Measurements from ENCODE around the gene TRIM31.

Gene TRIM31

DNA sequence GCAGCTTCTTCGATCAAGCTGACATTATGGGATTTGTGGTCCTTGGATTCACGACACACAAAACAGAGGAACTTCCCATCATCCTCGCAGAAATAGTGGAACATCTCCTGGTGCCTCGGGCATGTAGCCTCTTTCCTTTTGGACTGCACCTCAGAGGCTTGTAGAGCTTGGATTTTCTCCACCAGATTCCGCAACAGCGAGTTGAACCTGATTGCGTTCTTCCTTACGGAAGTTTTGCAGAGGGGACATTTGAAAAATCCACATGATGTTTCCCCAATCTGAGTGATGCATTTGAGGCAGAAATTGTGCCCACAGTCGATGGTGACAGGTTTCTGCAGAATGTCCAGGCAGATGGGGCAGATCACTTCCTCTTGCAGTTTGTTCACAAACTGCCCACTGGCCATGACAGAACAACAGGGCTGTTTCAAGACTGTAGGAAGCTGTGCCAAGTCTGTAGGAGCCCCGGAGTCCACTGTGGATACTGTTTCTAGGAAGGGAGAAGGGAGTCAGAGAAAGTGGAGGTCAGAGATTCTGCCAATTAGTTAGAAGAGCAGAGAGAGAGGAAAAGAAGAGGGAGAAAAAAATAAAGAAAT, 392 bp downstream of the TRIM31 start:
- no peak for DNase-seq

DNA sequence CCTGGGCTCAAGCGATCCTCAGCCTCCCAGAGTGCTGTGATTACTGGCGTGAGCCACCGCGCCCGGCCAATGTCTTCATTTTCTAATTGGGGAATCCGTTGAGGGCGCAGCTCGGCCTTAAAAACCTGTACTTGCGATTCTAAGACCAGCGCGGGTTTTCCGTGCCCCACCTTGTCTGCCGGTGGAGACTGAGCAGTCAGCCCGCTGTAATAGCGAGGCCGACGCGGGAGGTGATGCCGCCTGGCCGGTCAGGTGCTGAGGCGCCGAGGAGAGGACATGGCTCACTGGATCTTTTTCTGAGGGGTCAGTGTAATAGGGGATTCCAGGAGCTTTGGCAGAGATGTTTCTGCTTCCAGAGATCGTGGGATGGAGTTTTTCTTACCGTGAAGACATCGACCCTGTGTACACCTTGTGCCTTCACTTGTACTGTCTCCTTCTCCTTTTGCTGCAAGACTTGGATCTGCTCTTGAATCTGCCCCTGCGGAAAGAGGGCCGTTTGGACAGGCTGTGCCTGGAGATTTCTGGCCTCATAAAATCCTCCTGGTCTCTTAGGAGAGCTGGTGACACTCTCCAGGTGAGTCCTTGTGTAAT, 1.5 kb downstream of the TRIM31 start:
- DNase-seq: no peak

GRCh38 chr6:30104661-30105060, 8.2 kb downstream of the TRIM31 start:
- peak; percentile 15 for DNase-seq

GRCh38 chr6:30103872-30104179, 9.1 kb downstream of the TRIM31 start:
- DNase-seq: no peak

DNA sequence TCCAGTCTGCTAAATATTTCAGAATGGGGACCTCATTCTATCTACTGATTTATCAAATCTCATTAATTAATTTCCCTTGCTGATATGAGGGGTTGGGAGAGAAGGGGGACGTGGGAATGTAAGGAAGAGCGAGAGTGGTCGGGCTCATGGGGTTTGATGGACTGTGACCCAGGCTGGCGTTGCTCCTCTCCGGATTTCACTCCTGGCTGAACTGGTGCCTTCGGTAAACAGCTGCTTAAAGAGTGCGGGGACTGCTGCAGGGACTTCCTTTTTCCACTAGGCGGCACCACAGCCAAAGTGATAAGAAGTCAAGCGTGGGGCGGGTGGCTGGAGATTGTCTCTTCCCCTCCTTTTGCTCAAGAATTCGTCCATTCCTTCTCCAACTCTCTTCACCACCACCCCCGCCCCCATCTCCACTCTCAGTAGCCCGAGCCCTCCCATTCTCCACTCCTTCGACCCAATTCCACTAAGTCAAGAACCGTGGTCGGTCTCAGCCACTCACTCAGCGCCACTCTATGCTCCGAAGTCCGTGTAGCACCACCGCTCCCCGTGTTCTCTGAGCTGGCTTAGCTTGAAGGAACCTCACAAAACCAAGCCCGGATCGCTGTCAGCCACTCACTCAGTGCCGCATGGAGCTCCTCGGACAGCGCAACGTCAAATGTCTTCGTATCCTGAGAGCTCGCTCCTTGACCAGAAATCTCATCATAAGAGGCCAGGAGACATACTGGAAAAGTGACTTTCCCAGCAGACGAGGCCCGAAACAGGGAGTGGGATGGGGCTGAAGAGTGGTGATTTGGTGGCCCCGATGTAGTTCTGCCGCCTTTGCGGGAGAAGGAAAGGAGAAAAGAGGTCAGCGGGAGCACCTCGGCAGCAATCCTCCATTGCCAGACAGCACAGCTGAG, 9.7 kb downstream of the TRIM31 start:
- DNase-seq: peak; percentile 95

- DNase-seq: no peak
Observed at GRCh38 chr6:30102414-30102969, 10.4 kb downstream of the TRIM31 start.

GRCh38 chr6:30101444-30102413, 11.2 kb downstream of the TRIM31 start:
- peak; percentile 84 for DNase-seq

- peak; percentile 15 for DNase-seq
Observed at GRCh38 chr6:30100585-30101443, 12.1 kb downstream of the TRIM31 start.

- no peak for DNase-seq
Observed at GRCh38 chr6:30100154-30100553, 12.7 kb downstream of the TRIM31 start.

DNA sequence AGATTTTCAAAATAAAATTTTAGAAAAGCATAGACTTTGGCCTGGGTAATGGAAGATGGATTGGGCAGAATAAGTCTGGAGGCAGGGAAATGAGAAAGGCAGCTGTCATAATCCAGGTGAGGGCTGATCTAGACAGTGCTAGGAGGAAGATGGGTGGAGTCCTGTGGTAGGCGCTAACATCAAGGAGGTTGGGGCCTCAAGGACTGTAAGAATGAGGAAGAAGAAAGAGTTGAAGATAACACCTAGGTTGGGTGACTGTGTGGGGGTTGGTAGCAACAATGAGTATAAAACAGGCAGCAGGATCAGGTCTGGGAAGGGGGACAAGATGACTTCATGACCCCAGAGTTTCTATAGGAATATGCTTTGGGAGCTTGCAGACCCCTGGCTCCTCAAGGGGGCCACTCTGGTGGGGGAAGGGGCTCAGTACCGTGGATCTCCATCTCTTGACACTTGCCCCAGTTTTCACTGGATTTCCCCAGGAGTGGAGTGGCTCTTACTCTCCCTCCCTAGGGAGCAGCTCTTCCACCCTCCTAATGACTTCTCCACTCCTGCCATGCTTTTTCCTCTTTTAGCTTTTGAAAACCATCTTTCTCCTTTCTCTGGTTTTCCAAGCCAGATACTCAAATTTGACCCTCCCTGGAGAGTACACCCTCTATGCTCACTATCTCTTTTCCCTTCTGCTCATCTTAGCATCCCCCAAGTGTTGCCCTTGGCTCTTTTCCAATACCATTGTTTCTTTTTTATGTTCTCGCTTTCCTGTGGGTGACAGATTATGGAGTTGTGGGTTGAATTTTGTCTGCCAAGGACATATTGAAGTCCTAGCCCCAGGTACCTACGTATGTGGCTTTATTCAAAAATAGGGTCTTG, 14.8 kb downstream of the TRIM31 start:
- DNase-seq: peak; percentile 74

- no peak for DNase-seq
Observed at GRCh38 chr6:30096829-30097228, 16.1 kb downstream of the TRIM31 start.

- DNase-seq: no peak
Observed at GRCh38 chr6:30093951-30094661, 18.8 kb downstream of the TRIM31 start.

DNA sequence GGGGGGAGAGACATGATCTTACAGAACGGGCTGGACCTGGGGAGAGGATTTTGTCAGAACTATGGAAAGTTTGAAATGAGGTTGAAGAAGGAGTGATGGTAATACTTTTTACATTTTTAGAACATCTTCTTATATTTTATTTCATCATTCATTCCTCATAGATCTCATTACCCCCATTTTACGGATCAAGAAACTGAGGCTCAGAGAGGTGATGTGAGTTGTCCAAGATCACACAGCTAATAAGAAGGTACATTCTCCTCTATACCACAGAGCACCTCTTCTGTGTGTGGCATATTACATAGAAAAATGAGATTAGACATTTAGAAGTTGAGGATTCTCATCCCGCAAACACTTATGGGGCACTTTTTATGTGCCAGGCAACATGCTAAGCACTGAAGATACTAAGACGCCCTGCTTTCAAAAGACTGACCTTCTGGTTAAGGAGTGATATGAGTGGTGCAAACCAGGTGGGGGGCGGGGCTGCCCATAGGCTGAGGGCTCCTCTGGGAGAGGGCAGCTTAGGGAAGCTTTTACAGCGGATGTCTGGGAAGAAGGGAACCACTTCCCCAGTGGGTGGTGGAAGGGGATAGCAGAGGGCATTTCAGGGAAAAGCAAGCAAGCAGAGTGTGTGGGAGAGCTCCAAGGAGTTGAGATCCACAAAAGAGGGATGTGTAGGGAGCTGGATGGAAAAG, 19.9 kb downstream of the TRIM31 start:
- no peak for DNase-seq

DNA sequence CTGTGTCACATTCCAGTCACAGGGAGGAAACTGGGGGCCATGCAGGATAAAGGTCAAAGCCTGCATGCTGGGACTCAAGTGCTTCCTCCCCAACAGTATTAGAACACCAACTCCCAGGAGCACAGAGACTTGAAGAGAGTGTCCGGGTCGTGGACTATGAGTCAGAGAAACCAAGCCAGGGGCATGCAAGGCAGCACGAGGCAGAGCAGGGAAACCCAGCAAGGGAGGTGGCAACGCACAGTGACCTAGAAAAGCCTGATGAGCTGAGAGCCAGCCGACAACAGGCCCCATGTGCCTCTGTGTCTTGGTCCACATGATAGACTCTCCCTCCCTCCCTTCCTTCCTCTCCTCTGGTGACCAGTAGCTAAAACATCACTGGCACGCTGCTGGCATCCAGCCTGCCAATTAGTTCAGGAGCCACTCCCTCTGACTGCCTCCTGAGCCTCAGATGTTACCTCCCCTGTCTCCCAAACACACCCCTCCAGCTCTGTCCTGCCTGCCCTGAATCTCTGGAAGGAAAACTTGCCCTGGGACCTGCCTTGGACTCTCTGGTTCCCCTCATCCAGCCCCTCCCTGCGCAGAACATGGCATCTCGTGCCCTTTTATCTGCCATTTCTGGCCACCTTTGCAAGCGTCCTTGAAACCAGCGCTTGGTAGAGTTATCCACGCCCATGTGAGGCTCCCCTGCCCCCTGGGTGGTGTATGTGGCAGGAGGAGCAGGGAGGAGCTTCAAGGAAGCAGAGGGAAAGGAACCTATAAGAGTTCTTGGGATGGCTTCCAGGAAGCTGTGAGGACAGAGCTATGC, 21.1 kb downstream of the TRIM31 start:
- no peak for DNase-seq

DNA sequence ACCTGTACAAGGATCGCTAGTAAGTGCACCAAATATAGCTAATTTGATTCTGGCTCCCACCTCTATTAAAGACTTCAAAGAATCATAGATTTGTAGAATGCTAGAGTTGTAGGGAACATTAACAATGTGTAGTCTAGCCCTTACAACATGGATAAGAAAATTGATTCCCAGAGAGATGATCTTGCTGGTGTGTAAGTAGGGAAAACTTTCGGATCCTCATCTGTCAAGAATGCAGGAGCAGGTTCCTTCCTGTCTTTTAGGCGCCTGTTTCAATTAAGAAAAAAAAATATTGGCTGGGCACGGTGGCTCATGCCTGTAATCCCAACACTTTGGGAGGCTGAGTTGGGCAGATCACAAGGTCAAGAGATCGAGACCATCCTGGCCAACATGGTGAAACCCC, 25.0 kb downstream of the TRIM31 start:
- DNase-seq: no peak

DNA sequence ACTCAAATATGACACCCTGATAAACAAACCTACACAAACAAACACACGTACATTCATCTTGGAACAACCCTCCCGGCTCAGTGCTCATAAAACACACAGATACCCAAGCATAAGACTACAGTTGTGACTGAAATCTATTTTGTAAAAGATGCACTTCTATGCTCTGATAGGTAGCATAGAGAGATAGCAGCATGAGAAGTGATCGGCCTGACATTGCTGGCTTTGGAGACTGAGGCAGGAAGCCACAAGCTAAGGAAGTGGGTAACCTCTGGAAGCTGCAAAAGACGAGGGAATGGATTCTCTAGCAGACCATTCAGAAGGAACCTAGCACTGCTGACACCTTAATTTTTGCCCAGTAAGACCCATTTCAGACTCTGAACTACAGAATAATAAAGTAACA, 35.7 kb downstream of the TRIM31 start:
- no peak for DNase-seq

- no peak for DNase-seq
Observed at GRCh38 chr6:30075790-30076732, 36.8 kb downstream of the TRIM31 start.

All from hematopoietic multipotent progenitor cell treated with erythropoietin and hydrocortisone succinate and interleukin-3 and kit ligand, for 6 days (in vitro differentiated cells).